ENCODE data around the gene TXNL4A.

- no peak for TF ChIP-seq CTCF (IDR thresholded peaks at IDR 0.05)
- TF ChIP-seq POLR2A (IDR thresholded peaks at IDR 0.05): no peak
- no peak for TF ChIP-seq EP300 (IDR thresholded peaks at IDR 0.05; ENCODE audit: low read depth)
Measured at GRCh38 chr18:80010551-80010906, 22.2 kb upstream of the TXNL4A start.
